Cortex of kidney (tissue), 1 donor: ENCODE data around the gene PRAC2.

ENCODE experiments used
- DNase-seq: peaks from one replicate; lab custom pipeline; 2025; lab: John Stamatoyannopoulos, UW

Gene PRAC2

DNA sequence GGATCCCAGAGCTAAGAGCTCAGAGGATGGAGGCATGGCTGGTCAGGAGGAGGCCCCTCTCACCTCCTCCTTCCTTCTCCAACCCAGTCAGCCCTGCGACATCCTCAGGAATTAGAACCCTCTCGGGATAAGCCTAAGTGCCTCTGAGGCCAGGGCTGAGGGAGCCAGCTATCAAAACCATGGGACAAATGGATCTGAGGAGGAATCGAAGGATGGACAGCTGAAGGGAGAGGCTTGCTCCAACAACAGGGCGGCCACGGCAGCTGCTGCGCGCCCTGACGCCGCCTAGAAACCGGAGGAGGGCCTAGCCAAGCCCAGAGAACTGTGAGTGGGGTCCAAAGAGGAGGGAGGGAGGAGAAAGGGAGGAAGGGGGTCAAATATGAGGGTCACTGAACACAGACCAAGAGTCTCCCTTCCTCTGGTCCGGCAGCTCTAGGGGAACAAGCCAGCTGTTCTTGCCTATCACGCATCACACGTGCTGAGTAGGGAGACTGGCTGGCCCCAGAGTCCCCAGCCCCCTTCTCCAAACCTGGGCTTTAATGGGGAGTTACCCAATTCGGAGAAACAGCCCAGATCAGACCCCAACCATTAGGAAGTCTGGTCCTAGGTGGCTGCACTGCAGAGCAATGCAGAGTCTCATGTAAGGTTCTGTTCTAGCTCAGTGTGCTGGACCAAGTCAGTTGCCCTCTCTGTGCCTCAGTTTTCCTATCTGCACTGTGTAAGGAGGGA lies 11.5 kb downstream of the PRAC2 start:
- DNase-seq, result no peak

DNA sequence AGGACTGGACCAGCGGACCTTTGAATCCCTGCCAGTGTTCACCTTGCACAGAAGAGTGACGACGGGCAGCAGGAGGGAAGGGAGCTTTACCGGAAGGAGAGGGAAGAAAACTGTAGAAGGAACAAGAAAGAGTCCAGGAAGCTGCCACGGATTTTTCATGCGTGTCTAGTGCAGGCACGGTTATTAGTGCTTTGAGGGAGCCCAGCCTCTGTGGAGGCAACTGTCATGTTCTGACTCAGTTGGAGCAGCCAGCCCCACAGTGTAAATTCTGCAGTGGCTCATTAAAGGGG lies 12.0 kb downstream of the PRAC2 start:
- DNase-seq, result no peak

DNA sequence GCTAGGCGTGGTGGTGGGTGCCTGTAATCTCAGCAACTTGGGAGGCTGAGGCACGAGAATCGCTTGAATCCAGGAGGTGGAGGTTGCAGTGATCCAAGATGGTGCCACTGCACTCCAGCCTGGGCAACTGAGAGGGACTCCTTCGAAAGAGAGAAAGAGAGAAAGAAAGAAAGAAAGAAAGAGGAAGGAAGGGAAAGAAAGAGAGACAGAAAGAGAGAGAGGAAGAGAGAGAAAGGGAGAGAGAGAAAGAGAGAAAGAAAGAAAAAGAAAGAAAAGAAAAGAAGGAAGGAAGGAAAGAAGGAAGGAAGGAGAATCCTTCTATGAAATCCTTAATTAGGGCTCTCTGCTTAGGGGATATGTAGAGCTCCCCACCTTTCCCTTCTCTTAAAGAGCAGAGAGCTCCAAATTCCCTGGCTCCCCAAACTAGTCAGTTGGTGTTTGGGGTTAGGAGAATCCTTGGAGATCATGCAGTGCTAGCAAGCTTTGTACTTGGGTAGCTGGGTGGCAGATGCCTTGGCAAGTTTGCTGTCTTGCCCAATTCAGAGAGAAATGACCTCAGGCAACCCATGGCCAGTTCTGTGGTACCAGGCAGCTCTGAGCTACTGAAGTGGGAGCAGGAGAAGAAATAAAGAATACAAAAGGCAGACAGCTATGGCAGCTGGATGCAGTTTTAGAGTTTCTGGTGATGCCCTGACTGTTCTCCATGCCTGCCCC lies 14.5 kb downstream of the PRAC2 start:
- no peak for DNase-seq

DNA sequence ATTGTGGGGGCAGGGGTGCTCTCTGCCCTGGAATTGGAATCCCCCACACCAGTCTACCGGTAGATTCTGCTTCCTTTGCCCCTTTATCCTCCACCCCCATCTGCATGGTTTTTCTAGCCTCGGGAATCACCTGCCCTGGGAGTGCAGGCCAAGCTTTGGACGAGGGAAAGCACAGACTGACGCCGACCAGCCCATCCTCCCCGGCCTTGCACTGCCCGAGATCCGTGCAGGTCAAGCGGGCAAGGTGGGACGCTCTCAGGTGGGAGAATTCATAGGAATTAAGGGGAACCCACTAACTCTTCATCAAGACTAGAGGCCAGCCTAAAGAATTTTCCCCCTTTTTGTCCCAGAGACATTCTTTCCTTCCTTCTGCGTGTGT lies 15.4 kb downstream of the PRAC2 start:
- no peak for DNase-seq

DNA sequence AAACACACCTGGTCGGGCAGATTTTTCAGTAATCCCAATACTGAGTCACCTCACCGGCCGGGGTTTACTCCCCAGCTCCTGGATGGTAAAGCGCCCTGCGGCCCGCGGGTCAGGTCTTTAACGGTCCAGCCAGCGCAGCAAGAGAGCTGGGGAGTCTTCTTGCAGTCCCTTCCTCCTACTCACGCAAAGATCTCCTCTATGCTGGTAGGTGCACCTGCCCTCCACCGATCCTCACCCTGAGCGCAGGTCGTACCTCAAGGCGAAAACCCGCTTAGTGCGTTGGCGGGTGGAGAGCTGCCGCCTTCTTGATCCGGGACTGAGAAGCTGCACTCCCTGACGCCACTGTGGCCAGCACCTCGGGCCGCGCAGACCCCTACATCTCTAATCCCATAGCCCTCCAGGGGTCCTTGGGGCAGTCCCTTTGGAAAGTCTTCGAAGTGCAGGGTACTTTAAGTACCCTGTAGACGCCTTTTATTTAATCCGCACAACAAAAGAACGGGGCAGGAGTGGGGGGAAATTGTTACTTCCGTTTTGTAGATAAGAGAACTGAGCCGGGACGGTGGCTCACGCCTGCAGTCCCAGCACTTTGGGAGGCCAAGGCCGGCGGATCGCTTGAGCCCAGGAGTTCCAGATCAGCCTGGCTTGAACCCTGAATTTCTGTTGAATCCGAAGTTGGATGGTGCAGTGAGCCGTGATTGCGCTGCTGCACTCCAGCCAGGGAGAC lies 16.0 kb downstream of the PRAC2 start:
- DNase-seq, result no peak

DNA sequence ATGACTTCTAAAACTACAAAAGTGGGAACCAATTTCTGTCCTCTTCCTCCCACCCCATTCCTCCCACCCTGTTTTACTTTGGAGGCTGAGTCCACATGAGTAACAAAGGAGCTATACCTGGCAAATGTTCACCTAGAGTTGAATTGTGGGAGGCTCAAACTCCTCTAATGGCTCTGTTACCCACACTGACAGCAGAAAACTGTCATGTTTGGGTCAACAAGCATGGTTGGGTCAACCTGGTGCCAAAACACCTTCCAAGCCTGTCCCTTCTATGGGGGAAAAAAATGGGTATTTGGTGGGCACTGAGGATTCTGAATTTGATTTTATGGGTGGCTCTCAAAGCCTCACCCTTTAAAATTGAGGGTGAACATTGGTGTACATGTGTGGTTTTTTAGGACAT lies 17.6 kb downstream of the PRAC2 start:
- no peak for DNase-seq

DNA sequence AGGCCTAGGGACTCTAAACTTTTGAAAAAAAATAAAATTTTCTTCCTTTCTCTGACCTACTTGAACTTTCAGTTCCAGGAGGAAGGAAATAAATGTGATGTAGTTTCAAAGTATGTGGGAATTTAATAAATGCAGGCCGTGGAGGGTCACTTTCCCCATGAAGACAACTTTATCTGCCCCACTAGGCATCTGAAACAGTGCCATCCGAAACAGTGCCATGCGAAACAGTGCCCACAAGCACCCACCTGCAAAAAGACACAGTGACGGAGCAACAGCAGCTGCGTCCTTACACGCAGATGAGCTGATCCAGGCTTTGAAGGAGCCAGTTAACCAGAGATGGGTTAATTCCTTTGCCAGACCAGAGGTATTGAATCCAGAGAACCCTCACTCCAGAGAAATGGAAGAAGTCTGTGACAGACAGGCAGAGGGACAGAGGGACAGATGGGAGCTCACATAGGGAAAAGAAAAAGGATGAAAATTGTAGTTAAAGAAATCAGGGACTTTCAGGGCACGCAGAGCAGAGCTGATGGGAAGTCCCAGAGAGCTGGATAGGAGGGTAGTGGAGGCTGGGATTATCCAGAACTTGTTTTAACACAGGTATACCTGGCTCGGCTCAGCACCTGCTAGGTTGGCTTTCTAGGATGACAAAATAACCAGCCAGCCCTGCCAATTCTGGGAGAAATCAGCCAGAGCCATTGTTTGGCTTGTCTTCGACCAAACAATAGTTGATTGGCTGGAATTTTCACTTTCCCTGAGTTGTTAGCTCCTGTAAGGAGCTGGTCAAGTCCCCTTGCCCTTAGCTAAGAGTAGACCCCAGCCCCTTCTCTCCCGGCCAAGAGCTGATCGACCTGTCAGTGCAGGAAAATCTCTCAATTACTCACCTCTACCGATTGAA lies 22.6 kb downstream of the PRAC2 start:
- DNase-seq, result no peak

DNA sequence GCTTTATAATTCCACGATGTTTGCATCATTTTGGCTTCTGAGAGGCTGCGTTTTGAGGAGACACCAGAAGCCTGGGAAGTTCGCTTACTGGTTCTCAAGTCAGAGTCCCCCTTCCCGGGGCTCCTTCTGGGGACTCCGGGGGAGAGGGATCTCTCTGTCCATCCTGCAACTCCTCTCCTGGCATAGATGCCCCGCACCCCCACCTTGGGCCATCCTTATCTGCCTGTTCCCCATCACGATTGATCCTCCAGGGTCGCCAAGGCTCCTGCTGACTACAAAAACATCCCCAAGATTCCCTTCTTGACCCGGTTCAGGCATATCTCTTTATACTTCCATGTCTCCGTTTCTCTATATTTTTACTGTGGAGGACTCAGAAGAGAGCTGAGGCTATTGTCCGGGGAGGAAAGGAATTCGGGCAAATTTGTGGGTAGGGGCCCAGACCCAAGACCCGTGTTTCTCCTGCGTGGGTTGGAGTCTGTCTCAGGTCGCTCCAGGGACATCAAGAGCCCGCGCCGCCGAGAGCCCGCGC lies 24.0 kb downstream of the PRAC2 start:
- DNase-seq, result no peak

DNA sequence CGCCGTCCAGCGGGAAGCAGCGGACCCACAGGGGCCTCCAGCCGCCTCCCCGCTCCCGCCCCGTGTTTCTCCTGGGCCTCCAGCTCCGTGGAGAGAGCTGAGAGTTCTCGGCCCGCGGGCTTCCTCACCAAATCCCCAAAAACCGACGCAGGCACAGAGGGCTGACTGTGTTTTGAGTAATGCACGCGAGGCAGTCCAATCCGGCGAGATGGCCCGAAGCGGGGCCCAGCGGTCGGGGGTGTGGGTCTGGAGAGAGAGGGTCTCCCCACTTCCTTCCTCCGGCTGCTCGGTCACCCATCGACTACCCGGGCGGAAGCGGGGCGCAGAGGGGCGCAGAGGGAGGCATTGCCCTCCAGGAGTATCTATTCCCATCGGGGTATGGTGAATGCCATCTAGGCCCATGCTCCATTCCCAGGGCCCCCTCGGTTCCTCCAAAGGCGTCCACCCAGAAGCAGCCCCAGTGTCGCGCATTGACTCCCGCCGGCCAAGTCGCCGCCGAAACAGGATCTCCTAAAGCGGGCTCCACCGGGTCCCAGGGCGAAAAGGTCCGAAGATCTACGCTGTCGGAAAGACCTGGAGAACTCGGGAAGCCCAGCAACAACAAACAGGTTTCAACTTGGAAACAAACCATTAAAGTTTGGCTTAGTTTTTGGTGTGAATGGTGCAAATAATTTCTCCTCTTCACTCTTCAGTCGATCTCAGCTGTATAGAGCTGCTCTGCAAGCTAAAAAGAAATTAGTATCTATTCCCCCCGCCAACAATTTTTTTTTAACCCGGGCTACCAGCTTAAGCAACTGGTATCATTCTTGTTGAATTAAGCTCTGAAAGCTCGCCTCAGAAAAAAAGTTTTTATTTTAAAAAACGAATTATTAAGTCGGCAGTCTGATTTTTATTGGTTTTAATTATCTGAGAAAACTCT lies 24.7 kb downstream of the PRAC2 start:
- DNase-seq, result no peak

DNA sequence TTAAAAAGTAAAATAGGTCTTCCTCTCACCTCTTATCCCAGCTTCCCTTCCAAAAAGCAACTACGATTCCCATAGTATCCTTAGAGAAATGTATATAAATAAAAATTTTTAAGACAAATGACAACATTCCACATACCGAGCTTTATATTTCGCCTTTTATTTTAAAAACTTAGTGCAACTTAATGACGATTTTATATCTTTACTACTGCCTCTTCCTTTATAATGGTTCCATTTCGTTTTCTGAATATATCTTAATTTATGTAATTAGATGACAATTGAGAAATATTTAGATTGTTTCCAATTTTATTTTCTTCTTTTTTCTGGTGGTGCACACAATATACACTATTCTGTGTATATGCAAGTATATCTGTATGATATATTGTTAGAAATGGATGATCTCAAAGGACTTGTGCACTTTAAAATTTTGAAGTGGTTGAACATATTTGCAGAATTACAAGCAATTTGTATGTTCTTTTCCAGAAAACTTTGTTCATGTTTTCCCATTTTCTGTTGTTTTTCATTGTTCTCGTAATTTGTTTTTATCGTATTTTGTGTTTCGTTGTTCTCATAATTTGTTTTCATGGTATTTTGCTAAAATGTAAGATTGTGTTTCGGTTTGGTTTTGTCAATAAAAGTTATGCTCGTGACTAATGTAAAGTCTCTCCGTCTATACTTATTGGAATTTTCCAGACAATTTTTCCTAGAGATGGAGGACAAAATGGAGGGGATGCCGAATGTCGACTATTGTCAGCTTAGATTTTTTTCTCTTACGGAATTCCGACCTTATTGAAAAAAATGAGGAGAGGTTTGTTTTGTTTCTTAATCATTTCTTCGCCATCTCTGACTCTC lies 26.0 kb downstream of the PRAC2 start:
- DNase-seq, result no peak

DNA sequence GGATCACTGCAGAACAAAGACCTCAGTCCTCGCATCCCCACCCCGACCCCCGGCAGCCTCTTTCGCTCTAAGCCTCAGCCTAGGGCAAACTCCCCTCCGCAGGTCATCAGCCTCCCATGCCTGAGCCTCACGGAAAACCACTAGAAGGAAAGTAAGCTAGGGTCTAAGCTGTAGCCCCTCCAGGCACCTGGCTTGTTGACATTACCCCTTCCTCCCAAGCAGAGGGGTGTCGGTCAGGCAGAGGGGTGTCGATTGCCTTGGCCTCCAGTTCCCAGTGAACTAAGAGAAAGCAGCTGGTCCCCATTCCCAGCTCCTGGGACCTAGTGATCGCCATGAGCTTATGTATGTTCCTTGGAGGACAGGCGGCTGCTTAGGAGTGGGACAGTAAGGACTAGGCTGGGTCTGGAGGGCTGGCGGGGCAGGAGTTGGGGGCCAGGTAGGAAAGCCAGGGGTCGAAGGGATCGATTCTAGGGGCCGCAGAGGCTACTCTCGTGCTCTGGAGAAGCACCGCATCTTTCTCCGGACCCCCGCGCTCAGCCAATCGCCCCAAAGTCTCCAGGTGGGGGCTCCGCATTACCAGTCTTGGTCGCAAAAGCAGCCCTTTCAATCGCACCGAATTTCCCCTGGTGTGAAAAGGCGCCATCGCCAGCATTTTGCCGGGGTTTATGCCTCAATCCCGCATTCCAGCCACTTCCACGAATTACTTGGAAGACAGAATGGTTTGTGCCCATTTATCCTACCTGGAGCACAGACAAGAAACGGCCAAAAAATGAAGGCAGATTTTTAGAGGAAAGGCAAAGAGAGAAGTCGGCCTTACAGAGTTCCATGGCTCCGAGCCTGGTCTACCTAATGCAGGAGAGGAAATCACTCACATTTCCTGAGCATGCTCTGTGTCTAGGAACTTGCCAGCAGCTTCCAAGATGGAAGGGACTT lies 26.9 kb downstream of the PRAC2 start:
- DNase-seq, result no peak

DNA sequence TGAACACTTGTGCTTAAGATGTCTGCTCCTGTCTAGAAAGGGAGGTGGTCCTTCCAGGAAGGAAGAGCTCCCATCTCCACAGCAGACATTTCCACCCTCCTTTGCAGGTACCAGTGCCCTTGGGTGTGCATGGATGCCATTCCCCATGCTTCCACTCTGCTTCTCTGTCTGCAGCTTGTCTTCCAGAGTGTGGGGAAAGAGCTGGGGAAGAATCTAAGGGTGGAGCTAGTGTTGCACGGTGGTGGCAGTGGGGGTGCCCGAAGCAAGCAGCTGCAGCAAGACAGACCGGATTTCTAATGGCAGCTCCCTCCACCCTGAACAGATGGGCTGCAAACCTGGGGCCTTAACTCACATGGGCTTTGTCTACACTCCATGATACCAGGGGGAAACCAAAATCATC lies 28.2 kb downstream of the PRAC2 start:
- no peak for DNase-seq

DNA sequence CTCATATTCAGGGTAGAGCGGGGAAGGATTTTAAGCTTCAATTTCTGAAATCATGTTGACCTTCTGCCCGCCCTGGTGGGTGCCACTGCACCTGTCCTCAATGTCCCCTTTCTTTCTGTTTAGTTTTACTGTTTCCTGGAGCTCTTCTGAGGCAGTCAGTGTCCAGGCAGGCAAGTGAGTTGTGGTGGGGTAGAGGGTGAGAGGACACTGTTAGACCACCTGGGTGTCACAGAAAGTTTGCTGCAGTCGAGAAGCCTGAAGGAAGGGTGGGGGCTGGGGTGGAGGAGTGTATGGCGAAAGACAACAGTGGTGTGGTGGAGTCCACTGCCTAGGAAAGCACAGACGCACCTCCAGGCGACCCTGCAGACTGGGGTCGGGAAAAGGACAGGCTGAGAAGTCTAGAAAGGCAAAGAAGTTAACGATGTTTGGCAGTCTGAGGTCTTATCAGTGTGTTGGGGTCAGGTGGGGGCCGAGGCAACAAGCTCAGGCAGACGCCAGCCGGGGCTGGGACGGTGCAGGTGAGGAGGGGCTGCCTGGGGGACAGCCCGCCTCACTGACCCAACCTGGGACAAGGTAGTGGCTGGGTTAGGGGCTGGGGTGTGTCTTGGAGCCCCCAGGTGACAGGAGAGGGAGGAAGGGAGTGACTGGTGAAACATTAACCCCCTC lies 28.9 kb downstream of the PRAC2 start:
- DNase-seq, result no peak

DNA sequence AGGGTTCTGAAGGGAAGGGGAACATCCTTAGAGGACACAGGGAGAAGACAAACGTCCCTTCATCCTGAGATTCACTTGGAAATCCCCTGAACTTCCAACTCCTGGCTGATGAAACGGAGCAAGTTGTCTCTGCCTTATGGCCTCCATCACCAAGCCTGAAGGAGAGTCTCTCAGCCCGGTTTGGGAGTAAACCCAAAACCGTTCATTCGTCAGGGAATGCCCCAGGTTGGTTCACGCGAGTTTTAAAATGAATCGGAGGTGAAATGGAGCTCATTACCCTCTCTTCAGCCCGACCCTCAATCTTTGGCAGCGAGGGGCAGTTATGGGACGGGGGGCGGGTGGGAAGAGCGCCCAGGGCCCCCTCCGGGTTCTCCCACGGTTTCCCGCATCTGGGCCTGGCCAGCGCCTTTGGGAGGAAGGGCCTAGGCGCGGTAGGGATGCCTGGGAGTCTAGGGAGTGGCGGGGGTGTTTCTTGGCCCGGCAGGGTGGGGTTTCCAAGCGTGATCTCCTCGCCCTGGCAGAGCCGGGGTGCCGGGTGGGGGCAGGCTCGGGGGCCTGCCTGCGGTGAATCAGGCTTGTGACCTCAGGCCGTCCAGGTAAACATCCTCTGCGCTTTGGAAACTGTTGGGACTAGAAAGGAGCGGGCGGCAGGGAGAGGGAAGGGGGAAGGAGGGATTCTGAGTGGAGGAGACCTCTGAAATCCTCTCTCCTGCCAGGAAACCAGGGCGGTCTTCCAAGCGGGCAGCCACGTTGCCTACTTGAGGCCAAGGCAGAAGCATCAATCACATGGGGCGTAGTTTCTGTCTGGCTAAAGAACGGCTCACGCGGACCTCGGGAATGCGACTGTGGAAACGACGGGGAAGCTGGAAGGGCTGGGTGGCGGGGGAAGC lies 29.7 kb downstream of the PRAC2 start:
- no peak for DNase-seq

DNA sequence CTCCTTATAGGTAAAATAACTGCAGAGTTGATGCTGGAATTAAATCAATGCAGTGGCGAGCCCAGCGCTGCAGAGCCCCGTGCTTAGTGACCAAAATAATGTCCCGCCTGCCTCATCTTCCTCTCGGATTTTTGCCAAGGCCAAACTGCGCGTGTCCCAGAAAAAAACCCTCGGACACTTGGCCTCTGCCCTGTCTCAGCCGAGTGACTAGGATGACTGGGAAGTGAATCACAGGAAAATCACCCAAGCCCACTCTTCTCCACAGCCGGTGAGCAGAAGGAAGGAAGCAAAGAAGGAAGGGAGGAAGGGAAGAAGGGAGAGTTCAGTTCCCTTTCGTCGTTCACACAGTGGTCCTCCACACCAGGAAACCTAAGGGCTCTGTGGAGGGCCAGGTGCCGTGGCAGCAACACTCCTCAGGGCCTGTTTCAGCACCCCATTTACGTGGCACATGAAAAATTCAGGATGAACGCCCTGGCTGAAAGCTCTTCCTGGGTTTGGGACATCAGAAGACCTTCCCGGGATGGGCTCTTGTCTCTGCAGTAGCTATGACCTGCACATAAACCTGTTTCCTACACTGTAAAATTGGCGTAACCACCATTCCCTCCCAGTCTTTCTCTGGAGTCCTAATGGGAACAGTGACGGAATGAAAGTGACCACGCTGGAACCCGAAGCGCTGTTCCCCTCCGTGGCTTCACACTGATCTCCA lies 31.0 kb downstream of the PRAC2 start:
- no peak for DNase-seq

DNA sequence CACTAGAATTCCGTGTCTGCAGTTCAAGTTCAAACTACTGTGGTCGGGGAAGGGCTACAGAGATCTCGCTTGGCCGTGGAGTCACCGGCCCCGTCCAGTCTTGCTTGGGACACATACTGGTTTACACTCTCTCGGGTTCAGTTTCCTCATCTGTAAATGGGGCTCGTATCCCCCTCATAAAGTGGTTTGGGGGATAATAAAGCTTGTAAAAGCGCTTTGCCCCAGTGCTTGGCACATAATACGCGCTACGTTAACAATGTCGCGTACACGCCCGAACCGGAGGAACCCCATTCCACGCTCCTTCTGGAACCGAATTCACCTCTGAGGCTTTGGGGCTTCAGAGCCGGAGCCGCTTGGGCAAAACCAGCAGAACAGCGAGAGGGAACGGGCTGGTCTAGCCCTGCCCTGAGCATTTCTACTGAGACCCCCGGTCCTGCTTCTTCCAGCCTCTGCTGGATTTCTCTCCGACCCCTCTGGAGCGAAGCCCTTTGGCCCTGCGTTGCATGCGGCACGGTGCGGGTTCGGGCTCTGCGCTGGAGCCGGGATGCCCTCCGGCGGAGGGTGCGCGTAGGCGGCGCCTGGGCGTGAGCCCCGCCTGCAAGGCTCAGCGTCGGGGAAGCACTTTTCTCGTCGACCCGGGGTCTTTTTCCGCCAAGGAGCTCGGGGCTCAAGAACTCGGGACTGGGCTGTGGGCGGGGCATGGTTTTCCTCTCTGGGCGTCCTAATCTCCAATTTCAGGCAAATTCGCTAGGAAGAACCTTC lies 31.7 kb downstream of the PRAC2 start:
- no peak for DNase-seq
